Epithelial cell of esophagus (primary cell): ENCODE results near the gene EML6.

Experiments
- DNase-seq: peaks from one replicate; pipeline ENCODE4 v3.0.0; 2010; ENCODE audit warnings: low read depth
- H3K4me3 ChIP-seq: 2 replicates; pipeline ENCODE4 v1.5.1; 2011; ENCODE audit warnings: mild to moderate bottlenecking, low read length, control low read depth
- CTCF ChIP-seq: IDR thresholded peaks from 2 replicates; pipeline ENCODE4 v1.5.1; 2011; ENCODE audit warnings: low read depth, mild to moderate bottlenecking, low read length, control low read depth, inconsistent platforms; ENCODE audit not compliant: insufficient read depth; ENCODE audit errors: missing control alignments

The EML6 gene

GRCh38 chr2:54958717-54959371 lies 235.4 kb downstream of the EML6 start:
- no peak for DNase-seq
- no peak overlapping the region for H3K4me3 ChIP-seq
- TF ChIP-seq CTCF: no peak

GRCh38 chr2:54960164-54960563 lies 236.7 kb downstream of the EML6 start:
- TF ChIP-seq CTCF: no peak
- H3K4me3 ChIP-seq: no peak overlapping the region
- no peak for DNase-seq

GRCh38 chr2:54962511-54962910 lies 239.0 kb downstream of the EML6 start:
- no peak overlapping the region for H3K4me3 ChIP-seq
- no peak for DNase-seq
- TF ChIP-seq CTCF: no peak

GRCh38 chr2:54962935-54963440 lies 239.5 kb downstream of the EML6 start:
- TF ChIP-seq CTCF: no peak
- no peak for DNase-seq
- H3K4me3 ChIP-seq: no peak overlapping the region

GRCh38 chr2:54963476-54963875 lies 240.0 kb downstream of the EML6 start:
- TF ChIP-seq CTCF: no peak
- no peak for DNase-seq
- H3K4me3 ChIP-seq: no peak overlapping the region

- H3K4me3 ChIP-seq: no peak overlapping the region
- no peak for TF ChIP-seq CTCF
- no peak for DNase-seq
Measured at GRCh38 chr2:54964271-54964670, 240.8 kb downstream of the EML6 start.

- TF ChIP-seq CTCF: no peak
- no peak overlapping the region for H3K4me3 ChIP-seq
- DNase-seq: no peak
Measured at GRCh38 chr2:54964816-54965215, 241.4 kb downstream of the EML6 start.
